IMR-90 (cell line): ENCODE measurements around the gene PDILT. TPM values are rescaled to one million over a fixed set of nuclear protein-coding genes. Genes with fewer than 3 reads are reported as not detected.

ENCODE experiments used
- ATAC-seq: fragments of 200-7000 bp; cut with Tn5 transposase; 2 replicates; pipeline ENCODE4 v1.9.1; 2020; ENCODE audit warnings: low read depth, mild to moderate bottlenecking, moderate library complexity
- BruUV-seq: library from RNA; stranded (reverse); fragments of 400-500 nt; replicated peaks from 2 replicates; lab custom pipeline; 2021; lab: Mats Ljungman, UMichigan
- CTCF ChIA-PET: fragments of 300-600 bp; formaldehyde crosslinking; extraction: SDS; loops from one replicate; lab custom pipeline; 2021; ENCODE audit warnings: antibody characterized with exemption; lab: Yijun Ruan, JAX
- POLR2A ChIA-PET: fragments of 300-600 bp; sonication (Branson Sonifier 250); formaldehyde crosslinking; loops from one replicate; lab custom pipeline; 2022; ENCODE audit warnings: antibody characterized with exemption; ENCODE audit not compliant: unreplicated experiment; lab: Charles Lee
- DNase-seq: peaks from one replicate; pipeline ENCODE4 v3.0.0; 2013
- H2AFZ ChIP-seq: replicated peaks from 2 replicates; pipeline ENCODE3; 2013; ENCODE audit warnings: low read length, mild to moderate bottlenecking; ENCODE audit not compliant: poor library complexity
- H2AK5ac ChIP-seq: 2 replicates; pipeline ENCODE4 v1.6.1; 2013; ENCODE audit warnings: low read depth, low read length, inconsistent platforms
- H2AK9ac ChIP-seq: replicated peaks from 2 replicates; pipeline ENCODE3; 2013; ENCODE audit warnings: mild to moderate bottlenecking, low read depth, low read length, moderate library complexity; ENCODE audit not compliant: poor library complexity
- H2BK120ac ChIP-seq: 2 replicates; pipeline ENCODE4 v1.6.1; 2013; ENCODE audit warnings: low read depth, low read length, inconsistent platforms
- H2BK15ac ChIP-seq: 3 replicates; pipeline ENCODE4 v1.6.1; 2013; ENCODE audit warnings: low read depth, low read length, inconsistent platforms
- H2BK20ac ChIP-seq: 2 replicates; pipeline ENCODE4 v1.6.1; 2013; ENCODE audit warnings: low read depth, mild to moderate bottlenecking, inconsistent platforms, low read length, moderate library complexity
- H2BK5ac ChIP-seq: 2 replicates; pipeline ENCODE4 v1.6.1; 2013; ENCODE audit warnings: mild to moderate bottlenecking, low read depth, low read length, inconsistent platforms; ENCODE audit not compliant: poor library complexity, severe bottlenecking
- H3K14ac ChIP-seq: replicated peaks from 2 replicates; pipeline ENCODE4 v1.6.1; 2013; ENCODE audit warnings: low read depth, low read length, inconsistent platforms
- H3K18ac ChIP-seq: 2 replicates; pipeline ENCODE4 v1.6.1; 2013; ENCODE audit warnings: low read depth, low read length, control low read depth
- H3K23ac ChIP-seq: 2 replicates; pipeline ENCODE4 v1.6.1; 2013; ENCODE audit warnings: low read depth, low read length, inconsistent platforms
- H3K27ac ChIP-seq: 2 replicates; pipeline ENCODE4 v1.5.1; 2013; ENCODE audit warnings: mild to moderate bottlenecking, control low read depth, low read length; ENCODE audit not compliant: insufficient read depth
- H3K27me3 ChIP-seq: 2 replicates; pipeline ENCODE4 v1.6.1; 2013; ENCODE audit warnings: low read length; ENCODE audit not compliant: control insufficient read depth, insufficient read depth
- H3K36me3 ChIP-seq: 2 replicates; pipeline ENCODE4 v1.6.1; 2013; ENCODE audit warnings: low read length, mixed read lengths; ENCODE audit not compliant: control insufficient read depth, insufficient read depth
- H3K4ac ChIP-seq: 2 replicates; pipeline ENCODE4 v1.6.1; 2013; ENCODE audit warnings: low read depth, low read length, inconsistent platforms
- H3K4me1 ChIP-seq: 2 replicates; pipeline ENCODE4 v1.6.1; 2013; ENCODE audit warnings: low read length, mixed read lengths; ENCODE audit not compliant: control insufficient read depth, insufficient read depth
- H3K4me2 ChIP-seq: 2 replicates; pipeline ENCODE4 v1.6.1; 2013; ENCODE audit warnings: low read depth, mild to moderate bottlenecking, control low read depth, low read length, moderate library complexity
- H3K4me3 ChIP-seq: 2 replicates; pipeline ENCODE4 v1.5.1; 2013; ENCODE audit warnings: low read depth, mild to moderate bottlenecking, control low read depth, low read length, moderate library complexity; ENCODE audit not compliant: insufficient read depth
- H3K56ac ChIP-seq: 2 replicates; pipeline ENCODE4 v1.6.1; 2013; ENCODE audit warnings: low read length, inconsistent platforms; ENCODE audit not compliant: insufficient read depth; ENCODE audit errors: extremely low read depth
- H3K79me1 ChIP-seq, 2 experiments: 2 replicates each; pipeline ENCODE4 v1.6.1; 2013; ENCODE audit warnings: low read length in 2 of 2, inconsistent platforms in 1 of 2, low read depth in 1 of 2
- H3K9ac ChIP-seq: 2 replicates; pipeline ENCODE4 v1.6.1; 2013; ENCODE audit warnings: low read depth, low read length, control low read depth
- H3K9me1 ChIP-seq: 2 replicates; pipeline ENCODE4 v1.6.1; 2013; ENCODE audit warnings: low read length, inconsistent platforms; ENCODE audit not compliant: insufficient read depth
- H3K9me3 ChIP-seq: 2 replicates; pipeline ENCODE4 v1.6.1; 2013; ENCODE audit warnings: low read length; ENCODE audit not compliant: control insufficient read depth, insufficient read depth
- H4K20me1 ChIP-seq: 2 replicates; pipeline ENCODE4 v1.6.1; 2013; ENCODE audit warnings: low read length, inconsistent platforms; ENCODE audit not compliant: insufficient read depth
- H4K5ac ChIP-seq: 2 replicates; pipeline ENCODE4 v1.6.1; 2013; ENCODE audit warnings: mild to moderate bottlenecking, low read depth, low read length, control low read depth
- H4K8ac ChIP-seq, 2 experiments: 2 replicates each; pipeline ENCODE4 v1.6.1; 2013; ENCODE audit warnings: low read depth in 2 of 2, low read length in 2 of 2, control low read depth in 1 of 2, inconsistent platforms in 1 of 2
- H4K91ac ChIP-seq: 2 replicates; pipeline ENCODE4 v1.6.1; 2013; ENCODE audit warnings: low read depth, low read length, inconsistent platforms; ENCODE audit not compliant: insufficient read depth
- BHLHE40 ChIP-seq: fragments of 150-350 bp; IDR thresholded peaks from 2 replicates; pipeline ENCODE4 v1.6.1; 2016; ENCODE audit warnings: mild to moderate bottlenecking, low read depth, low read length
- CEBPB ChIP-seq: IDR thresholded peaks from 2 replicates; pipeline ENCODE4 v1.6.1; 2012; ENCODE audit warnings: low read depth, low read length, improper control_type of control experiment
- CHD1 ChIP-seq: IDR thresholded peaks from 2 replicates; pipeline ENCODE4 v1.6.1; 2012; ENCODE audit warnings: low read depth, low read length, improper control_type of control experiment
- FOS ChIP-seq: fragments of 150-350 bp; IDR thresholded peaks from 2 replicates; pipeline ENCODE4 v1.6.1; 2016; ENCODE audit warnings: low read depth, low read length
- MAFK ChIP-seq: IDR thresholded peaks from 2 replicates; pipeline ENCODE4 v1.6.1; 2012; ENCODE audit warnings: low read depth, low read length, improper control_type of control experiment
- MAZ ChIP-seq: IDR thresholded peaks from 2 replicates; pipeline ENCODE4 v1.6.1; 2012; ENCODE audit warnings: low read depth, mild to moderate bottlenecking, low read length, improper control_type of control experiment, moderate library complexity, borderline replicate concordance
- MXI1 ChIP-seq: IDR thresholded peaks from 2 replicates; pipeline ENCODE4 v1.6.1; 2012; ENCODE audit warnings: low read depth, mild to moderate bottlenecking, low read length, moderate library complexity, borderline replicate concordance
- NFE2L2 ChIP-seq: fragments of 150-350 bp; IDR thresholded peaks from 2 replicates; pipeline ENCODE4 v1.6.1; 2016; ENCODE audit warnings: low read depth, mild to moderate bottlenecking, low read length
- POLR2A ChIP-seq: IDR thresholded peaks from 2 replicates; pipeline ENCODE4 v1.6.1; 2012; ENCODE audit warnings: mild to moderate bottlenecking, low read depth, low read length
- RAD21 ChIP-seq: IDR thresholded peaks from 2 replicates; pipeline ENCODE4 v1.6.1; 2012; ENCODE audit warnings: low read length, improper control_type of control experiment
- RCOR1 ChIP-seq: IDR thresholded peaks from 2 replicates; pipeline ENCODE4 v1.6.1; 2012; ENCODE audit warnings: mild to moderate bottlenecking, low read length, improper control_type of control experiment; ENCODE audit not compliant: insufficient replicate concordance
- RFX5 ChIP-seq: IDR thresholded peaks from 2 replicates; pipeline ENCODE4 v1.8.0; 2012; ENCODE audit warnings: low read depth, mild to moderate bottlenecking, low read length, moderate library complexity
- SMC3 ChIP-seq: fragments of 150-350 bp; IDR thresholded peaks from 2 replicates; pipeline ENCODE4 v1.6.1; 2016; ENCODE audit warnings: low read depth, mild to moderate bottlenecking, antibody characterized with exemption, low read length, moderate library complexity
- WGBS, 2 experiments: methylation state at CpG; one replicate each; pipeline versions ENCODE4 v1.1.5 to v1.1.7; 2013; ENCODE audit warnings: missing lambda C conversion rate in 2 of 2; ENCODE audit not compliant: insufficient read length in 1 of 2; ENCODE audit errors: extremely low coverage in 2 of 2; 5-methylcytosine and 5-hydroxymethylcytosine counted together
- dilution Hi-C: fragments of 300-500 bp; cut with HindIII; formaldehyde crosslinking; loops from one replicate; pipeline ENCODE4 v1.14.3; 2018; ENCODE audit warnings: low sequenced_read_pairs; ENCODE audit not compliant: unreplicated experiment
- in situ Hi-C: fragments of 300-500 bp; cut with MboI; formaldehyde crosslinking; loops from 3 replicates; pipeline ENCODE4 v1.14.3; 2019; ENCODE audit warnings: low sequenced_read_pairs, inconsistent platforms, mixed read lengths
- intact Hi-C: fragments of 100-400 bp; cut with micrococcal nuclease; formaldehyde crosslinking; loops from 2 replicates; pipeline ENCODE4 v1.10.0; 2022
- polyA plus RNA-seq, 3 experiments: library from polyadenylated mRNA; depleted of rRNA; stranded (reverse); fragments of >200 nt; gene quantifications; 2 replicates each; pipeline ENCODE4 v1.2.3, GENCODE V29; 2012; ENCODE audit warnings: low replicate concordance in 1 of 3
- total RNA-seq: library from RNA; depleted of rRNA; stranded (reverse); fragments of >200 nt; gene quantifications from 2 replicates; pipeline ENCODE4 v1.2.3, GENCODE V29; 2012
- TF ChIP-seq, protein P1 (sequence below): fragments of 150-350 bp; IDR thresholded peaks from 2 replicates; pipeline ENCODE4 v1.6.1; 2016; ENCODE audit warnings: low read depth, mild to moderate bottlenecking, low read length, moderate library complexity, borderline replicate concordance
- TF ChIP-seq, protein P2 (sequence below): conservative IDR thresholded peaks from 2 replicates; pipeline ENCODE4 v1.5.1; 2012; ENCODE audit warnings: mild to moderate bottlenecking, low read depth, low read length, improper control_type of control experiment
- TF ChIP-seq, protein P3 (sequence below): fragments of 150-350 bp; IDR thresholded peaks from 2 replicates; pipeline ENCODE4 v1.6.1; 2017; ENCODE audit warnings: mild to moderate bottlenecking, antibody characterized with exemption, low read length, low read depth

Gene PDILT
- total and polyA plus RNA-seq, 2 of the 4 experiments (the other 2 are of a cell fraction): not detected

DNA sequence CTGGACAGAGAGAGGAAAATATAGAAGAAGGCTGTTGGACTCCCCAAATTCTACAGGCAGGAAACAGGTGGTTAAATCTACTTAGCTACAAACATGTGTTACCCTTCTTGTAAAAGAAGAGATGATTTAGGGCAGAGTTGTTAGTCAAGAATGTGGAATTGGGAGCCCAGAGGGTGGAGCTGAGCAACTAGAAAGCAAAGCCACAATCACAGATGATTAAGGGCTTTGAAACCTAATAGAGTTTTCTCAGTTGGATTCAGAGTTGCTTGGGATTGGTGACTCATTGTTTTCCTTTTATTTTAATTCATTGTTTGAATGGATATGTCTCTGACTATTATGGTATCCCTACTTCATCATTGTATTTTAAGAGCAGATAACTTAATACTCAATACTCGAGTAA is 11.0 kb upstream of the PDILT start:
- Histone ChIP-seq H3K4ac (no peak overlapping the region), H3K56ac (no peak overlapping the region), H2AFZ (no peak overlapping the region), H3K14ac (no peak overlapping the region), H3K79me1 (no peaks in the 10 kb centered on the region), H3K9me3 (peaks cover 3% of the 10 kb centered on the region; the same call in 1 of the 2 replicates), H3K4me1 (no peaks in the 10 kb centered on the region), H4K20me1 (no peaks in the 10 kb centered on the region), H2BK120ac (no peak overlapping the region), H3K23ac (no peak overlapping the region), H3K27ac (no peak overlapping the region), H2BK20ac (no peak overlapping the region), H4K91ac (no peak overlapping the region), H2BK15ac (no peak overlapping the region), H2BK5ac (no peak overlapping the region), H3K27me3 (no peaks in the 10 kb centered on the region), H3K4me2 (no peak overlapping the region), H4K5ac (no peak overlapping the region), H2AK5ac (no peak overlapping the region), H3K4me3 (no peak overlapping the region), H3K9ac (no peak overlapping the region), H4K8ac (no peak overlapping the region), H2AK9ac (no peak overlapping the region), H3K36me3 (no peaks in the 10 kb centered on the region), H3K18ac (no peak overlapping the region), H3K9me1 (no peaks in the 10 kb centered on the region)
- WGBS, 2 experiments: no CpG with 5 or more reads among the region's 1 CpG
- DNase-seq: no peak
- no peak for TF ChIP-seq RFX5
- no peak for TF ChIP-seq CEBPB
- TF ChIP-seq FOS: no peak
- no peak for TF ChIP-seq MAFK
- no peak for TF ChIP-seq RCOR1
- TF ChIP-seq POLR2A: no peak
- TF ChIP-seq, protein P1, sequence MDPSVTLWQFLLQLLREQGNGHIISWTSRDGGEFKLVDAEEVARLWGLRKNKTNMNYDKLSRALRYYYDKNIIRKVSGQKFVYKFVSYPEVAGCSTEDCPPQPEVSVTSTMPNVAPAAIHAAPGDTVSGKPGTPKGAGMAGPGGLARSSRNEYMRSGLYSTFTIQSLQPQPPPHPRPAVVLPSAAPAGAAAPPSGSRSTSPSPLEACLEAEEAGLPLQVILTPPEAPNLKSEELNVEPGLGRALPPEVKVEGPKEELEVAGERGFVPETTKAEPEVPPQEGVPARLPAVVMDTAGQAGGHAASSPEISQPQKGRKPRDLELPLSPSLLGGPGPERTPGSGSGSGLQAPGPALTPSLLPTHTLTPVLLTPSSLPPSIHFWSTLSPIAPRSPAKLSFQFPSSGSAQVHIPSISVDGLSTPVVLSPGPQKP: no peak
- TF ChIP-seq, protein P2, sequence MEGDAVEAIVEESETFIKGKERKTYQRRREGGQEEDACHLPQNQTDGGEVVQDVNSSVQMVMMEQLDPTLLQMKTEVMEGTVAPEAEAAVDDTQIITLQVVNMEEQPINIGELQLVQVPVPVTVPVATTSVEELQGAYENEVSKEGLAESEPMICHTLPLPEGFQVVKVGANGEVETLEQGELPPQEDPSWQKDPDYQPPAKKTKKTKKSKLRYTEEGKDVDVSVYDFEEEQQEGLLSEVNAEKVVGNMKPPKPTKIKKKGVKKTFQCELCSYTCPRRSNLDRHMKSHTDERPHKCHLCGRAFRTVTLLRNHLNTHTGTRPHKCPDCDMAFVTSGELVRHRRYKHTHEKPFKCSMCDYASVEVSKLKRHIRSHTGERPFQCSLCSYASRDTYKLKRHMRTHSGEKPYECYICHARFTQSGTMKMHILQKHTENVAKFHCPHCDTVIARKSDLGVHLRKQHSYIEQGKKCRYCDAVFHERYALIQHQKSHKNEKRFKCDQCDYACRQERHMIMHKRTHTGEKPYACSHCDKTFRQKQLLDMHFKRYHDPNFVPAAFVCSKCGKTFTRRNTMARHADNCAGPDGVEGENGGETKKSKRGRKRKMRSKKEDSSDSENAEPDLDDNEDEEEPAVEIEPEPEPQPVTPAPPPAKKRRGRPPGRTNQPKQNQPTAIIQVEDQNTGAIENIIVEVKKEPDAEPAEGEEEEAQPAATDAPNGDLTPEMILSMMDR: no peak
- TF ChIP-seq, protein P3, sequence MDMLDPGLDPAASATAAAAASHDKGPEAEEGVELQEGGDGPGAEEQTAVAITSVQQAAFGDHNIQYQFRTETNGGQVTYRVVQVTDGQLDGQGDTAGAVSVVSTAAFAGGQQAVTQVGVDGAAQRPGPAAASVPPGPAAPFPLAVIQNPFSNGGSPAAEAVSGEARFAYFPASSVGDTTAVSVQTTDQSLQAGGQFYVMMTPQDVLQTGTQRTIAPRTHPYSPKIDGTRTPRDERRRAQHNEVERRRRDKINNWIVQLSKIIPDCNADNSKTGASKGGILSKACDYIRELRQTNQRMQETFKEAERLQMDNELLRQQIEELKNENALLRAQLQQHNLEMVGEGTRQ: no peak
- TF ChIP-seq RAD21: no peak
- TF ChIP-seq MAZ: no peak
- TF ChIP-seq BHLHE40: no peak
- no peak for TF ChIP-seq MXI1
- TF ChIP-seq CHD1: no peak
- no peak for TF ChIP-seq SMC3
- TF ChIP-seq NFE2L2: no peak
- BruUV-seq: no TSS peak
- CTCF ChIA-PET: no interaction called here
- in situ Hi-C loops (no loop called here), dilution Hi-C loops (no loop called here), intact Hi-C loops (no loop called here)
- ATAC-seq: no peak
- POLR2A ChIA-PET: no interaction called here
